Fibroblast of skin of left biceps (primary cell): ENCODE data around the gene GABRG3.

Source experiments
- DNase-seq, 2 experiments: peaks; one replicate each; pipeline ENCODE4 v3.0.0-alpha.2; 2013; ENCODE audit warnings: low read depth in 2 of 2

GABRG3 gene

GRCh38 chr15:27570746-27571145, 599.8 kb downstream of the GABRG3 start:
- DNase-seq: no peak

GRCh38 chr15:27573805-27574485, 603.0 kb downstream of the GABRG3 start:
- no peak for DNase-seq

- no peak for DNase-seq
Observed at GRCh38 chr15:27574541-27575054, 603.6 kb downstream of the GABRG3 start.

GRCh38 chr15:27575521-27575920, 604.5 kb downstream of the GABRG3 start:
- DNase-seq: no peak

GRCh38 chr15:27576576-27576975, 605.6 kb downstream of the GABRG3 start:
- DNase-seq: no peak

GRCh38 chr15:27579738-27580137, 608.8 kb downstream of the GABRG3 start:
- no peak for DNase-seq

- peak; percentile 41 to 47 for DNase-seq
Observed at GRCh38 chr15:27582726-27583410, 611.9 kb downstream of the GABRG3 start.

GRCh38 chr15:27583651-27584050, 612.7 kb downstream of the GABRG3 start:
- DNase-seq: no peak

GRCh38 chr15:27585041-27585640, 614.2 kb downstream of the GABRG3 start:
- no peak for DNase-seq

- no peak for DNase-seq
Observed at GRCh38 chr15:27587810-27588209, 616.8 kb downstream of the GABRG3 start.

- DNase-seq: no peak
Observed at GRCh38 chr15:27589260-27589659, 618.3 kb downstream of the GABRG3 start.

- DNase-seq: no peak
Observed at GRCh38 chr15:27589782-27590181, 618.8 kb downstream of the GABRG3 start.
